Inferior parietal cortex (tissue), 1 donor: Measurements from ENCODE around the gene TMEM272.

ENCODE experiments used
- DNase-seq: peaks from one replicate; pipeline ENCODE4 v3.0.0-alpha.2; 2016; ENCODE audit errors: extremely low spot score

The TMEM272 gene

GRCh38 chr13:51782026-51782710 is 62.8 kb downstream of the TMEM272 start:
- no peak for DNase-seq

GRCh38 chr13:51781246-51782022 is 63.5 kb downstream of the TMEM272 start:
- no peak for DNase-seq

GRCh38 chr13:51780099-51780498 is 64.9 kb downstream of the TMEM272 start:
- no peak for DNase-seq

GRCh38 chr13:51778392-51778791 is 66.6 kb downstream of the TMEM272 start:
- no peak for DNase-seq

- no peak for DNase-seq
Measured at GRCh38 chr13:51777921-51778320, 67.1 kb downstream of the TMEM272 start.

- no peak for DNase-seq
Measured at GRCh38 chr13:51776179-51776578, 68.8 kb downstream of the TMEM272 start.

- DNase-seq: no peak
Measured at GRCh38 chr13:51773515-51773914, 71.5 kb downstream of the TMEM272 start.

GRCh38 chr13:51772781-51773180 is 72.2 kb downstream of the TMEM272 start:
- DNase-seq: no peak

GRCh38 chr13:51772105-51772455 is 72.9 kb downstream of the TMEM272 start:
- no peak for DNase-seq

GRCh38 chr13:51771418-51772104 is 73.4 kb downstream of the TMEM272 start:
- DNase-seq: no peak

- no peak for DNase-seq
Measured at GRCh38 chr13:51770681-51771417, 74.1 kb downstream of the TMEM272 start.

- DNase-seq: no peak
Measured at GRCh38 chr13:51770160-51770559, 74.8 kb downstream of the TMEM272 start.

- no peak for DNase-seq
Measured at GRCh38 chr13:51769455-51770127, 75.4 kb downstream of the TMEM272 start.

- no peak for DNase-seq
Measured at GRCh38 chr13:51768976-51769375, 76.0 kb downstream of the TMEM272 start.

- DNase-seq: no peak
Measured at GRCh38 chr13:51768378-51768921, 76.5 kb downstream of the TMEM272 start.

GRCh38 chr13:51767100-51767499 is 77.9 kb downstream of the TMEM272 start:
- no peak for DNase-seq

- no peak for DNase-seq
Measured at GRCh38 chr13:51765142-51765515, 79.8 kb downstream of the TMEM272 start.

- DNase-seq: no peak
Measured at GRCh38 chr13:51764184-51765141, 80.5 kb downstream of the TMEM272 start.

GRCh38 chr13:51763486-51763885 is 81.5 kb downstream of the TMEM272 start:
- DNase-seq: no peak
